Measurements from ENCODE around the gene ADCY3. TPM values are rescaled to one million over a fixed set of nuclear protein-coding genes. Genes with fewer than 3 reads are reported as not detected.

The ADCY3 gene
- total RNA-seq, 2 experiments from 2014 or later = 28.1 to 31.4 TPM

- no peak overlapping the region for H3K4me3 ChIP-seq (ENCODE audit: low read length)
- POLR2A ChIA-PET = no interaction called here
- DNase-seq (no peak), ATAC-seq (ENCODE audit: poor library complexity) (no peak)
- intact Hi-C loops (cut with DNase I, micrococcal nuclease) = no loop called here
- no peak overlapping the region for H3K27ac ChIP-seq (ENCODE audit: low read depth in 1 of 2, low read length in 2 of 2)
- no peaks in the 10 kb centered on the region for H3K4me1 Mint-ChIP-seq (ENCODE audit: low read depth)
- H3K27ac Mint-ChIP-seq = no peak overlapping the region
- H3K4me1 ChIP-seq (ENCODE audit: insufficient read depth, low read length) = no peaks in the 10 kb centered on the region
- H3K36me3 ChIP-seq (ENCODE audit: insufficient read depth, low read length) = no peaks in the 10 kb centered on the region
- H3K9me3 ChIP-seq (ENCODE audit: control insufficient read depth in 1 of 2, insufficient read depth in 1 of 2, low read length in 2 of 2) = peaks cover 16 to 33% of the 10 kb centered on the region in 2 experiments
- no peaks in the 10 kb centered on the region for H3K27me3 ChIP-seq (ENCODE audit: control insufficient read depth in 1 of 2, insufficient read depth in 2 of 2, low read length in 2 of 2)
- CTCF ChIA-PET = no interaction called here
- peaks cover 7% of the 10 kb centered on the region for H3K9me3 Mint-ChIP-seq
- no peaks in the 10 kb centered on the region for H3K27me3 Mint-ChIP-seq
- no peak for TF ChIP-seq CTCF (IDR thresholded peaks at IDR 0.05)
- no peak overlapping the region for H3K4me3 Mint-ChIP-seq
- H3K36me3 Mint-ChIP-seq (ENCODE audit: low read depth) = peaks cover 16% of the 10 kb centered on the region
Measured at GRCh38 chr2:24891201-24891600, 28.8 kb downstream of the ADCY3 start.

- H3K36me3 Mint-ChIP-seq (ENCODE audit: low read depth) = no peaks in the 10 kb centered on the region
- no peak overlapping the region for H3K4me3 ChIP-seq (ENCODE audit: low read length)
- no peaks in the 10 kb centered on the region for H3K4me1 ChIP-seq (ENCODE audit: insufficient read depth, low read length)
- H3K36me3 ChIP-seq (ENCODE audit: insufficient read depth, low read length) = no peaks in the 10 kb centered on the region
- ChIA-PET POLR2A (no interaction called here), CTCF (no interaction called here)
- peaks cover 2% of the 10 kb centered on the region for H3K9me3 Mint-ChIP-seq
- H3K4me1 Mint-ChIP-seq (ENCODE audit: low read depth) = peaks cover 5% of the 10 kb centered on the region
- intact Hi-C loops (cut with DNase I, micrococcal nuclease) = loop anchor here in 1 of 2 experiments (5.0 kb wide), 1 partner anchor 1813 kb away; no protein-coding TSS in a partner anchor
- peaks cover 4 to 18% of the 10 kb centered on the region in 2 experiments for H3K9me3 ChIP-seq (ENCODE audit: control insufficient read depth in 1 of 2, insufficient read depth in 1 of 2, low read length in 2 of 2)
- H3K4me3 Mint-ChIP-seq = no peak overlapping the region
- H3K27ac ChIP-seq (ENCODE audit: low read depth in 1 of 2, low read length in 2 of 2) = no peak overlapping the region
- H3K27ac Mint-ChIP-seq = no peak overlapping the region
- no peak for TF ChIP-seq CTCF (IDR thresholded peaks at IDR 0.05)
- no peaks in the 10 kb centered on the region for H3K27me3 Mint-ChIP-seq
- no peak for DNase-seq
- ATAC-seq (ENCODE audit: poor library complexity) = no peak
- no peaks in the 10 kb centered on the region for H3K27me3 ChIP-seq (ENCODE audit: control insufficient read depth in 1 of 2, insufficient read depth in 2 of 2, low read length in 2 of 2)
Measured at GRCh38 chr2:24889221-24889620, 30.8 kb downstream of the ADCY3 start.

GRCh38 chr2:24888177-24888576 lies 31.9 kb downstream of the ADCY3 start:
- intact Hi-C loops (cut with DNase I, micrococcal nuclease) = loop anchor here in 1 of 2 experiments (5.0 kb wide), 1 partner anchor 1814 kb away; no protein-coding TSS in a partner anchor
- ChIA-PET POLR2A (no interaction called here), CTCF (no interaction called here)
- ATAC-seq (ENCODE audit: poor library complexity) = no peak
- Mint-ChIP-seq H3K4me1 (ENCODE audit: low read depth) (peaks cover 11% of the 10 kb centered on the region), H3K27ac (no peak overlapping the region), H3K27me3 (no peaks in the 10 kb centered on the region), H3K36me3 (ENCODE audit: low read depth) (no peaks in the 10 kb centered on the region), H3K4me3 (no peak overlapping the region), H3K9me3 (no peaks in the 10 kb centered on the region)
- Histone ChIP-seq H3K36me3 (ENCODE audit: insufficient read depth, low read length) (no peaks in the 10 kb centered on the region), H3K4me1 (ENCODE audit: insufficient read depth, low read length) (no peaks in the 10 kb centered on the region), H3K27me3 (ENCODE audit: control insufficient read depth in 1 of 2, insufficient read depth in 2 of 2, low read length in 2 of 2) (no peaks in the 10 kb centered on the region), H3K9me3 (ENCODE audit: control insufficient read depth in 1 of 2, insufficient read depth in 1 of 2, low read length in 2 of 2) (peaks cover 0 to 12% of the 10 kb centered on the region in 2 experiments), H3K27ac (ENCODE audit: low read depth in 1 of 2, low read length in 2 of 2) (no peak overlapping the region), H3K4me3 (ENCODE audit: low read length) (no peak overlapping the region)
- no peak for DNase-seq
- TF ChIP-seq CTCF (IDR thresholded peaks at IDR 0.05) = no peak
